GM18505 (cell line): ENCODE measurements around the gene PGLYRP4.

ENCODE experiments used
- ATAC-seq: cut with Tn5 transposase; IDR thresholded peaks from one replicate; pipeline ENCODE4 v1.9.1; 2021; ENCODE audit not compliant: unreplicated experiment
- POLR2A ChIP-seq: IDR thresholded peaks from 4 replicates; pipeline ENCODE4 v1.6.1; 2011; ENCODE audit warnings: borderline replicate concordance; ENCODE audit not compliant: insufficient read depth, insufficient read length; ENCODE audit errors: extremely low read depth

PGLYRP4 gene

GRCh38 chr1:153288634-153289275, 59.9 kb downstream of the PGLYRP4 start:
- ATAC-seq: no peak
- TF ChIP-seq POLR2A: no peak
